DMS53 treated with DMSO at 0.1 percent for 48 hours (cell line): Measurements from ENCODE around the gene BPTF.
"Not testable (repeated sequence)": the region's sequence is repeated elsewhere in the genome, so short reads cannot be mapped to it uniquely, and the experiment has no call there.

Source experiments
- DNase-seq: peaks from one replicate; lab custom pipeline; 2025; ENCODE audit not compliant: unreplicated experiment; lab: John Stamatoyannopoulos, UW

BPTF gene

GRCh38 chr17:67879662-67880061 is 54.4 kb downstream of the BPTF start:
- no peak for DNase-seq

GRCh38 chr17:67881083-67881482 is 55.8 kb downstream of the BPTF start:
- no peak for DNase-seq

- no peak for DNase-seq
Observed at GRCh38 chr17:67884741-67885140, 59.4 kb downstream of the BPTF start.

- DNase-seq = no peak
Observed at GRCh38 chr17:67891481-67892119, 66.3 kb downstream of the BPTF start.

GRCh38 chr17:67902511-67903231 is 77.4 kb downstream of the BPTF start:
- DNase-seq = no peak

- DNase-seq = not testable (repeated sequence)
Observed at GRCh38 chr17:67905298-67905697, 80.0 kb downstream of the BPTF start.

GRCh38 chr17:67910117-67910803 is 85.0 kb downstream of the BPTF start:
- DNase-seq = not testable (repeated sequence)

GRCh38 chr17:67911059-67911782 is 85.9 kb downstream of the BPTF start:
- no peak for DNase-seq

- DNase-seq = no peak
Observed at GRCh38 chr17:67912088-67912487, 86.8 kb downstream of the BPTF start.

GRCh38 chr17:67912656-67913055 is 87.4 kb downstream of the BPTF start:
- no peak for DNase-seq

GRCh38 chr17:67920212-67920611 is 94.9 kb downstream of the BPTF start:
- DNase-seq = no peak

- no peak for DNase-seq
Observed at GRCh38 chr17:67922503-67922902, 97.2 kb downstream of the BPTF start.

- DNase-seq = not testable (repeated sequence)
Observed at GRCh38 chr17:67928842-67929241, 103.5 kb downstream of the BPTF start.

- DNase-seq = no peak
Observed at GRCh38 chr17:67931227-67931626, 105.9 kb downstream of the BPTF start.

GRCh38 chr17:67942810-67943209 is 117.5 kb downstream of the BPTF start:
- peak; percentile 4 for DNase-seq

GRCh38 chr17:67944035-67944434 is 118.7 kb downstream of the BPTF start:
- no peak for DNase-seq

- DNase-seq = no peak
Observed at GRCh38 chr17:67946513-67946912, 121.2 kb downstream of the BPTF start.

GRCh38 chr17:67947325-67947813 is 122.1 kb downstream of the BPTF start:
- DNase-seq = no peak

- DNase-seq = no peak
Observed at GRCh38 chr17:67950945-67951344, 125.6 kb downstream of the BPTF start.

GRCh38 chr17:67959510-67959909 is 134.2 kb downstream of the BPTF start:
- DNase-seq = no peak

GRCh38 chr17:67960276-67960675 is 135.0 kb downstream of the BPTF start:
- not testable (repeated sequence) for DNase-seq
